GM19395 (cell line): ENCODE results near the gene GTSE1.

Experiments
- ATAC-seq: cut with Tn5 transposase; IDR thresholded peaks from one replicate; pipeline ENCODE4 v1.9.1; 2021; ENCODE audit warnings: mild to moderate bottlenecking, moderate library complexity; ENCODE audit not compliant: unreplicated experiment

The GTSE1 gene

GRCh38 chr22:46377525-46378425 lies 81.1 kb downstream of the GTSE1 start:
- no peak for ATAC-seq

GRCh38 chr22:46378426-46379065 lies 81.9 kb downstream of the GTSE1 start:
- ATAC-seq = no peak

- ATAC-seq = no peak
Observed at GRCh38 chr22:46379066-46379930, 82.6 kb downstream of the GTSE1 start.

- no peak for ATAC-seq
Observed at GRCh38 chr22:46380069-46380468, 83.4 kb downstream of the GTSE1 start.
